Mucosa of gallbladder (tissue), 1 donor: Measurements from ENCODE around the gene SLC25A43. TPM values are rescaled to one million over a fixed set of nuclear protein-coding genes. Genes with fewer than 3 reads are reported as not detected.

ENCODE experiments used
- DNase-seq: peaks from one replicate; pipeline ENCODE4 v3.0.0-alpha.2; 2020; ENCODE audit warnings: low spot score
- total RNA-seq: library from RNA; stranded (reverse); gene quantifications from one replicate; pipeline ENCODE4 v1.2.1, GENCODE V29; 2021
- donor health status: DM: no; HTN: no; CAD: no.

SLC25A43 gene
- total RNA-seq, 1 donor from 2014 or later = 4.3 TPM

GRCh38 chrX:119495734-119496726 lies 96.9 kb downstream of the SLC25A43 start:
- DNase-seq = no peak

- no peak for DNase-seq
These were observed 98.0 kb downstream of the SLC25A43 start for GRCh38 chrX:119497185-119497584.

GRCh38 chrX:119500061-119500800 lies 101.1 kb downstream of the SLC25A43 start:
- no peak for DNase-seq

- DNase-seq = no peak
These were observed 102.5 kb downstream of the SLC25A43 start for GRCh38 chrX:119501511-119502148.

- peak; percentile 78 for DNase-seq
These were observed 103.8 kb downstream of the SLC25A43 start for GRCh38 chrX:119502727-119503483.

GRCh38 chrX:119503484-119503861 lies 104.3 kb downstream of the SLC25A43 start:
- peak; percentile 75 for DNase-seq

Other genes starting within 250 kb of the SLC25A43 start
- gene PGRMC1, start 163.1 kb upstream of the SLC25A43 start, total RNA-seq = 126 TPM
- gene SLC25A5, start 69.1 kb downstream of the SLC25A43 start, total RNA-seq = 257 TPM
- 18.4 TPM for gene STEEP1, start 166.1 kb downstream of the SLC25A43 start, total RNA-seq
- 49.5 TPM for gene UBE2A, start 175.2 kb downstream of the SLC25A43 start, total RNA-seq
- 8.3 TPM for gene NKRF, start 207.1 kb downstream of the SLC25A43 start, total RNA-seq